Stimulated activated CD8-positive, alpha-beta memory T cell treated with anti-CD3 and anti-CD28 coated beads, Interleukin-4, amount 100 ng/mL, for 4 hours (primary cell): ENCODE measurements around the gene ARNT2.

Experiments used
- DNase-seq, 2 donors: peaks; one replicate each; pipeline ENCODE4 v3.0.0-alpha.2; 2020; ENCODE audit warnings: low read depth in 2 of 2, low spot score in 1 of 2

Gene ARNT2

GRCh38 chr15:80612118-80612823 is 208.1 kb downstream of the ARNT2 start:
- no peak for DNase-seq

- DNase-seq, result no peak
These were observed 209.7 kb downstream of the ARNT2 start for GRCh38 chr15:80613762-80614365.

GRCh38 chr15:80614711-80615360 is 210.7 kb downstream of the ARNT2 start:
- no peak for DNase-seq

- no peak for DNase-seq
These were observed 211.2 kb downstream of the ARNT2 start for GRCh38 chr15:80615361-80615736.

- DNase-seq, result no peak
These were observed 211.7 kb downstream of the ARNT2 start for GRCh38 chr15:80615783-80616391.

GRCh38 chr15:80618685-80619400 is 214.7 kb downstream of the ARNT2 start:
- no peak for DNase-seq

GRCh38 chr15:80619680-80620079 is 215.5 kb downstream of the ARNT2 start:
- no peak for DNase-seq

- no peak for DNase-seq
These were observed 216.0 kb downstream of the ARNT2 start for GRCh38 chr15:80620141-80620540.

- DNase-seq, result no peak
These were observed 216.7 kb downstream of the ARNT2 start for GRCh38 chr15:80620931-80621330.

GRCh38 chr15:80626643-80627120 is 222.5 kb downstream of the ARNT2 start:
- no peak for DNase-seq

- no peak for DNase-seq
These were observed 225.2 kb downstream of the ARNT2 start for GRCh38 chr15:80629355-80629754.

GRCh38 chr15:80630981-80631380 is 226.8 kb downstream of the ARNT2 start:
- DNase-seq, result no peak

GRCh38 chr15:80633221-80633620 is 229.0 kb downstream of the ARNT2 start:
- DNase-seq, result no peak

GRCh38 chr15:80635953-80636352 is 231.8 kb downstream of the ARNT2 start:
- no peak for DNase-seq

- no peak for DNase-seq
These were observed 232.5 kb downstream of the ARNT2 start for GRCh38 chr15:80636675-80637074.

GRCh38 chr15:80637747-80638146 is 233.6 kb downstream of the ARNT2 start:
- no peak for DNase-seq

GRCh38 chr15:80638553-80639167 is 234.5 kb downstream of the ARNT2 start:
- no peak for DNase-seq

- DNase-seq, result no peak
These were observed 235.0 kb downstream of the ARNT2 start for GRCh38 chr15:80639168-80639555.

GRCh38 chr15:80640531-80641121 is 236.4 kb downstream of the ARNT2 start:
- no peak for DNase-seq

- DNase-seq, result no peak
These were observed 237.2 kb downstream of the ARNT2 start for GRCh38 chr15:80641384-80641783.
